GM12892 (cell line): ENCODE measurements around the gene SULT6B1.
A peak's percentile ranks its signal among the peaks of the same experiment; 100 is the strongest.

Source experiments
- DNase-seq: peaks from one replicate; pipeline ENCODE4 v3.0.0; 2011; ENCODE audit not compliant: insufficient read length
- FAIRE-seq: peaks from 2 replicates; lab custom pipeline; 2011; peaks lifted over from hg19 to GRCh38; lab: Jason Lieb, UNC
- POLR2A ChIP-seq: IDR thresholded peaks from 2 replicates; pipeline ENCODE4 v1.6.1; 2011; ENCODE audit warnings: low read depth, low read length, control low read depth
- POLR2AphosphoS5 ChIP-seq: IDR thresholded peaks from 2 replicates; pipeline ENCODE4 v1.6.1; 2011; ENCODE audit warnings: low read depth, low read length, control low read depth
- TAF1 ChIP-seq: IDR thresholded peaks from 2 replicates; pipeline ENCODE4 v1.6.1; 2011; ENCODE audit warnings: low read depth, mild to moderate bottlenecking, control low read depth, low read length, borderline replicate concordance

The SULT6B1 gene

DNA sequence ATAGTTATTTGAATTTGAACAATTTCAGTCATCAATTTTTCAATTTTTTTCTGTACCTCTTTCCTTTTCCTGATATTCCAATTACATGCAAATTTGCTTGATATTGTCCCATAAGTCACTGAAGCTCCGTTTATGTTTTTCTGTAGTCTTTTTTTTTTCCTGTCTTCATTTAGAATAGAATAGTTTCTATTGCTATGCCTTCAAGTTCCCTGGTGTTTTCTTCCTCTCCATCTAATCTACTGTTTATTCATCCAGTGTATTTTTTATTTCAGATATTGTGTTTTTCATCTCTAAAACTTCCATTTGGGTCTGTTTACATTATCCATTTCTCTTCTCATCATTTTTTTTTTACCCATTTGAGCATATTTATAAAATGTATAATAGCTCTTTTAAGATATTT lies 23.7 kb downstream of the SULT6B1 start:
- TF ChIP-seq TAF1 (no peak), POLR2A (no peak), POLR2AphosphoS5 (no peak)
- no peak for DNase-seq
- no peak for FAIRE-seq

DNA sequence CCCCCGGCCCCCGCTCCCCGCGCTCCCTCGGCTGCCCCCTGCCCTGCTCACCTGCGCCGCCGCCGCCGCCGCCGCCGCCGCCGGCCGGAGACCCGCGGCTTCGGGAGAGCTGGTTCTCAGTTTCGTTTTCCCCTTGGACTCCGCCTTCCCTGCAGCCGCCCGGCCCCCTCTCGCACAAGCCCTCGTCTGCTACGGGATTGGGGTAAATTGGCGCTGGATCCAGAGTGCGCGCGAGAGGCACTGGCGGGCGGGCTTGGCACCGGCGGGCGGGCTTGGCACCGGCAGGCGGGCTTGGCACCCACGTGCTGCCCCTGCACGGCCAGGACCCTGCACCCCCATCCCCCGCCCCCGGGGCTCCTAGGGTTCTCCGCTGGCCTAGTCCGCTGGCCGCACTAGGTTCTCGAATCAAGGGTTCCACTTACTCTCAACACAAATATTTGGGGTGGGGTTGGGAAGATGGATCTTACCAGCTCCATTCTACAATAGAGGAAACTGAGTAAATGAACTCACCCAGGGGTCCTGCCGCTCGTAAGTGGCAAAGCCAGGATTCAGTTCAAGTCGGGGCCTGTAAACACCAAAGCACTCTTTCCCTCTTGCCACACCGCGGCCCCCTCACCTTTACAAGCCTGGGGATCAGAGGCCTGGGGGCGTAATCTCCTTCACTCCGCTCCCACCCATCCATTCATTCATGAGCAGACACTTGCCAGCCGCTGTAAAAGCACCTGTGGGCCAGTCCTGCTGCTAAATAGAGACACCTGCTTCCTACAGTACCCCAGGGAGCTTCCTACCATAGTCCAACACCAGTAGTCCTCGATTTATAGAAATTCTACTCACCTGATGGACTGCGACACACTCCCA lies 31.4 kb downstream of the SULT6B1 start, which contains the start of gene EIF2AK2:
Gene EIF2AK2, minus strand, starts transcription at position 124 of the 858 bp plus-strand sequence. CDS start 9,174 bp downstream, outside the sequence.
- FAIRE-seq, result peak; percentile 60
- no peak for TF ChIP-seq POLR2AphosphoS5
- peak; percentile 59; the same call in 1 of the 2 replicates for TF ChIP-seq TAF1
- TF ChIP-seq POLR2A, result peak; percentile 71; the same call in 1 of the 2 replicates

DNA sequence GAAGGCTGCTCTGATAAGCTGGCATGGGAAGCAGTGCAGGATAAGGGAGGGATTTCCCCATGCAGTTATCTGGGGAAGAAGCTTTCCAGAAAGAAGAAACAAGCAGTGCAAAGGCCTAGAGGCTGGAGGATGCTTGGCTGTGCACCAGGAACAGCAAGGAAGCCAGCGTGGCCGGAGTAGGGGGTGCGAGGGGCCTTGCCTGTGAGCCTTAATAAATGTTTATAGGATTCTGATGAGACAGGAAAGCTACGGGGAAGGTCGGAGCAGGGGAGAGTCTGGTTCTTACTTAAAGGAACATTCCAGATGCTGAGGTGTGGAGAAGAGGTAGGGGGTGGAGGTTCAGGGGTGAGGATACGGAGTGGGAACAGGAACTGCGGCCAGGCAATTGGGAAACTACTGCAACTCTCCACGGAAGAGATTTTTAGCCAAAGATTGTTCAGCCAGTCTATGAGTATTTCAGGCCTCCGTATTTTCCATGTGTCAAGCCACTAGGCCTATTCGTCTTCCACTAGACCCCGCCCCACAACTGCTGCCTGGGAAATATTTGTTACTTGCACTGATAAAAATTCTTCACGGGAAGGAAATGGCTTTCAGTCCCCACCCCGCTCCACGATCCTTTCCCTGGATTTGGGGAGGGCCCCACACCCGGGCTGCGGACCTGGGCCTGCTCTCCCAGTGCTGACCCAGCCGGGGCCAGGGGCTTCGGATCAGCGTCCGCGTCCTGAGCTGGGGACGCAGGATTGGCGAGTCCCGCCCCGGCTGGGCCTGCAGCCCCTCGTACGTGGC lies 32.2 kb downstream of the SULT6B1 start:
- FAIRE-seq, result peak; percentile 64
- TF ChIP-seq POLR2AphosphoS5 (no peak; the same call in 1 of the 2 replicates), TAF1 (no peak), POLR2A (peak; percentile 6; the same call in 1 of the 2 replicates)
- no peak for DNase-seq

More for the DNA sequence above, 31.4 kb downstream of the SULT6B1 start, which contains the start of gene EIF2AK2:
- peak; percentile 92 for DNase-seq

- no peak for TF ChIP-seq POLR2A
- FAIRE-seq, result no peak
- DNase-seq, result peak; percentile 11
These were observed 33.7 kb downstream of the SULT6B1 start for GRCh38 chr2:37154785-37155184.

GRCh38 chr2:37153224-37153623 lies 35.2 kb downstream of the SULT6B1 start:
- FAIRE-seq, result no peak
- TF ChIP-seq TAF1 (no peak), POLR2A (no peak), POLR2AphosphoS5 (no peak)
- no peak for DNase-seq

DNA sequence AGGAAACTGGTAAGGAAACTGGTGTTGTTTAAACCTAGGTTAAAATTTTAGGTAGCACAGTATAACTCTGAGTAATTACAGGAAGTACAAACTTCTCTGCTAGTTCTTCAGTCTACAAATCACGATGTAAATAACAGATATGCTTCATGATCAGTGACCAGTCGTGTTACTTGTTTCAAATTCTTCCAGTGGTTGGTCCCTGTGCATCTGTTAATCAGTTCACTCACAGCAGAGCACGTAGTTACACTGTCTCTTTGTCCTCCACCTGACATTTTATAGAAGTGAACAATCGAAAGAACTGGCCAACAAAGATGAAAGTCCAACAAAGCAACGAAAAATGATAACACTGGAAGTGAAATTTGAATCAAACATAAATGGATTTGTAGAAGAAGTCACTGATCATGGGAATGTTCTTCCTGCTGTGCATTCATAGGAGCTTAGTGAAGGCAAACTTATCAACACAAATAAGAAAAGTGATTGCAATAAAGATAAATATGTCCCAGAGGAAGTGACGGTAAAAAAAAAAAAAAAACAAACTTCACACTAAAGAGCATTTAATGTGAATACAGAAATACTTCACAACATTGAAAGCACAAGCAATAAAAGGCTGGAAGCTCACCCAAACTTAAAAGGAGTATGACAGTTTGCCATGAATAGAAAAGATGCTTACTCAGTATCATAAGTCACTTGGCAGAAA lies 38.7 kb downstream of the SULT6B1 start:
- FAIRE-seq, result peak; percentile 53
- TF ChIP-seq POLR2AphosphoS5 (no peak), TAF1 (no peak), POLR2A (no peak)
- DNase-seq, result no peak

DNA sequence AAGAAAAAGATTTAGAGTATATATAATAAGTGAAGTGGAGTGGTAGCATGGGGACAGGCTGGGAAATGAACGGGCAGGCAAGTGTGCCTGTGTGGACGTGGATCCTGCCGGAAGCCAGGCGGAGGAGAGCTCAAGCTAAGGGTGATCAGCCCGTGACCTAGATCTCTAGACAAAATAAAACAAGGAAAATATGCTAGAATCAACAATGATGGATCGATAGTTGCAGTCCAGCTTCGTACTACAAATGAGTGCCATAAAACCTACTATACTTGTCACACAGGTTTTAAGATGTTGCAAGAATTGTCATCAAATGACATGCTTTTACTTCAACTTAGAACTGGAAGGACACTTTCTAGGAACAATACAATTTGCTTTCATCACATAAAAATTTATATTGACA lies 40.1 kb downstream of the SULT6B1 start:
- TF ChIP-seq TAF1, result no peak
- no peak for TF ChIP-seq POLR2AphosphoS5
- TF ChIP-seq POLR2A, result no peak
- FAIRE-seq, result no peak
- DNase-seq, result no peak

- DNase-seq (no peak), FAIRE-seq (peak; percentile 33)
- TF ChIP-seq POLR2A (no peak), POLR2AphosphoS5 (no peak), TAF1 (no peak)
These were observed 42.4 kb downstream of the SULT6B1 start for GRCh38 chr2:37146062-37146461.

GRCh38 chr2:37143974-37144373 lies 44.5 kb downstream of the SULT6B1 start:
- FAIRE-seq (no peak), DNase-seq (no peak)
- no peak for TF ChIP-seq POLR2AphosphoS5

GRCh38 chr2:37142546-37142945 lies 45.9 kb downstream of the SULT6B1 start:
- FAIRE-seq (no peak), DNase-seq (no peak)
- TF ChIP-seq TAF1, result no peak
- TF ChIP-seq POLR2AphosphoS5, result no peak
- TF ChIP-seq POLR2A, result no peak

GRCh38 chr2:37132914-37133313 lies 55.6 kb downstream of the SULT6B1 start:
- DNase-seq, result no peak
- no peak for FAIRE-seq
- TF ChIP-seq POLR2A (no peak), TAF1 (no peak), POLR2AphosphoS5 (no peak)
